H1 (cell line): ENCODE data around the gene RNF151. TPM values are rescaled to one million over a fixed set of nuclear protein-coding genes. Genes with fewer than 3 reads are reported as not detected.

Source experiments
- USF2 ChIP-seq: IDR thresholded peaks from 2 replicates; pipeline ENCODE4 v1.6.1; 2011; ENCODE audit warnings: low read length, improper control_type of control experiment
- polyA plus RNA-seq, 7 experiments: library from polyadenylated mRNA; depleted of rRNA in 3 of 7; stranded (reverse) in 5 of 7; unstranded in 2 of 7; fragments of >200 nt in 5 of 7; fragments of 200-250 nt in 2 of 7; gene quantifications; 1 replicate in 5 of 7; 2 replicates in 1 of 7; 4 replicates in 1 of 7; pipeline versions ENCODE4 v1.2.1 to v1.2.3, GENCODE V29; 2011 to 2013; ENCODE audit warnings: missing spikeins in 2 of 7, mixed read lengths in 2 of 7
- total RNA-seq: library from RNA; stranded (reverse); fragmentation: NEBNext Ultra II Directional; extraction: Animal tissue kit (Norgen Biotek cat#: 25700); gene quantifications from 2 replicates; pipeline ENCODE4 v1.2.1, GENCODE V29; 2021

RNF151 gene
- total and polyA plus RNA-seq, 2 of the 8 experiments (the other 6 are each of a cell fraction or from before 2014, with no cell fraction given) = not detected

DNA sequence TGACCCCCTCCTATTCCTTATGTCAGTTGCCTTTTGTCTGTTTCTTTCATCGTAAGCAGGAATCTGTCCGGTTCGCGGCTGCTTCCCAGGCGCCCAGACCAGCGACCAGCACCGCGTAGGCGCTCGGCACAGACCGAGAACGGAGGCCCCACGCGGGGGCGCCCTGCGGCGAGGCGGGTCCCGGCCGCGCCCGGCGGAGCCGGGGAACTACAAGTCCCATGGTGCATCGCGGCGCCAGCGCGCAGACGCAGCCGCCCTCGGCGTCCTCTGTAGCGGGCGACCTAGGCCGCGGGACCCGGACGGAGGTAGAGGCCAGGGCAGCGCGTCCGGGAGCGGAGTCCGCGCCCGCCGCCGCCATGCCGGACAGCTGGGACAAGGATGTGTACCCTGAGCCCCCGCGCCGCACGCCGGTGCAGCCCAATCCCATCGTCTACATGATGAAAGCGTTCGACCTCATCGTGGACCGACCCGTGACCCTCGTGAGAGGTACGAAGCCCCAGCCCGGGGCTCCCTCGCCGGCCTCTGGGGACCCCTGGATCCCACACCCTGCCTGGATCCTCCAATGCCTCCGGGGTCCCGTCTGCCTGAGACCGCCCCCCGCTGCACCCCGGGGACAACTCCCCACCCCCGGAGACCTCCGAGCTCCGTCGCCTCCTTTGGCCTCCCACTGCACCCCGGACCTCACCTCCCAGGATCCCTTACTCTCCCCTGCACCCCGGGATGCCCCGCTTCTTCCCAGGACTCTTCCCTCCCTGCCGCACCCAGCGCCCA is 7.2 kb upstream of the RNF151 start, which contains the start of gene NDUFB10 (continued):
- no peak; the same call in 1 of the 2 replicates for TF ChIP-seq USF2
